Ascending aorta (tissue), 2 donors: ENCODE data around the gene THUMPD2. TPM values are rescaled to one million over a fixed set of nuclear protein-coding genes. Genes with fewer than 3 reads are reported as not detected.

ENCODE experiments used
- DNase-seq, 2 donors: peaks; one replicate each; pipeline ENCODE4 v3.0.0-alpha.2; 2019; ENCODE audit warnings: low spot score in 2 of 2
- H3K27ac ChIP-seq, 2 donors: fragments of 200-600 bp; sonication (generic); one replicate each; pipeline ENCODE4 v1.5.1; 2016 to 2017; ENCODE audit warnings: mild to moderate bottlenecking in 1 of 2
- H3K27me3 ChIP-seq: fragments of 200-600 bp; sonication (generic); one replicate; pipeline ENCODE4 v1.5.1; 2017
- H3K36me3 ChIP-seq, 2 donors: fragments of 200-600 bp; sonication (generic); one replicate each; pipeline ENCODE4 v1.5.1; 2016
- H3K4me1 ChIP-seq, 2 donors: fragments of 200-600 bp; sonication (generic); one replicate each; pipeline ENCODE4 v1.5.1; 2016 to 2017; ENCODE audit warnings: mild to moderate bottlenecking in 1 of 2
- H3K4me3 ChIP-seq, 2 donors: fragments of 200-600 bp; sonication (generic); one replicate each; pipeline ENCODE4 v1.5.1; 2016 to 2017; ENCODE audit warnings: mild to moderate bottlenecking in 1 of 2
- H3K9me3 ChIP-seq, 2 donors: fragments of 200-600 bp; sonication (generic); one replicate each; pipeline ENCODE4 v1.5.1; 2016
- intact Hi-C: fragments of 100-400 bp; cut with DNase I; formaldehyde crosslinking; loops from one replicate; pipeline ENCODE4 v1.15.1; 2023
- total RNA-seq: library from RNA; depleted of rRNA; stranded (reverse); fragments of >200 nt; gene quantifications from one replicate; pipeline ENCODE4 v1.1.0, GENCODE V29; 2016
- TF ChIP-seq, protein P1 (sequence below), 3 experiments: fragments of 200-600 bp in 2 of 3; fragments of 450-650 bp in 1 of 3; sonication (generic) in 2 of 3; IDR thresholded peaks; one replicate each; pipeline ENCODE4 v1.5.1; 2016 to 2019; ENCODE audit warnings: antibody characterized with exemption in 3 of 3, mild to moderate bottlenecking in 1 of 3, moderate library complexity in 1 of 3

THUMPD2 gene
- total RNA-seq, 1 donor from 2014 or later, result 13.0 TPM

DNA sequence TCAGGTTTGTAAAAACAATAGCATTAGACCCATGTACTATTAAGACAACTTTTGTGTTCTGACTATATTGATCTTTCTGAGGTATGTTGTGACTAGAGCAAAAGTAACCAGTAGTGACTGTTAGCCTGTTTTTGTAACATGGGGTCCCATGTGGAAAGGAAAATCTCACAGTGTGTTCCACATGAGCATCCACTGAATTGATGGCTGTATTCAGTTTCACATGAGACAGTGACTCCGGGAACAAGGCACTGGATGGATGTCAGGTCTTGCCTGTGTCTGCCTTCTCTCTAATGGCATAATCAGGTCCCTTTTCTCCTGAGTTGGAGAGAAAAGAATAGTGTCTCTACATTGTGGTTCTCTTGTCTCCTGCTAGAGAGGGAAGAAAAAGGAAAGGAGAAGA is 85.8 kb downstream of the THUMPD2 start:
- H3K4me3 ChIP-seq, result no peak overlapping the region
- no peak overlapping the region for H3K27ac ChIP-seq
- H3K9me3 ChIP-seq, result no peaks in the 10 kb centered on the region
- H3K27me3 ChIP-seq, result no peaks in the 10 kb centered on the region
- peaks cover 3 to 14% of the 10 kb centered on the region in 2 donors for H3K4me1 ChIP-seq
- intact Hi-C loops, result no loop called here
- DNase-seq, result no peak
- TF ChIP-seq, protein P1, sequence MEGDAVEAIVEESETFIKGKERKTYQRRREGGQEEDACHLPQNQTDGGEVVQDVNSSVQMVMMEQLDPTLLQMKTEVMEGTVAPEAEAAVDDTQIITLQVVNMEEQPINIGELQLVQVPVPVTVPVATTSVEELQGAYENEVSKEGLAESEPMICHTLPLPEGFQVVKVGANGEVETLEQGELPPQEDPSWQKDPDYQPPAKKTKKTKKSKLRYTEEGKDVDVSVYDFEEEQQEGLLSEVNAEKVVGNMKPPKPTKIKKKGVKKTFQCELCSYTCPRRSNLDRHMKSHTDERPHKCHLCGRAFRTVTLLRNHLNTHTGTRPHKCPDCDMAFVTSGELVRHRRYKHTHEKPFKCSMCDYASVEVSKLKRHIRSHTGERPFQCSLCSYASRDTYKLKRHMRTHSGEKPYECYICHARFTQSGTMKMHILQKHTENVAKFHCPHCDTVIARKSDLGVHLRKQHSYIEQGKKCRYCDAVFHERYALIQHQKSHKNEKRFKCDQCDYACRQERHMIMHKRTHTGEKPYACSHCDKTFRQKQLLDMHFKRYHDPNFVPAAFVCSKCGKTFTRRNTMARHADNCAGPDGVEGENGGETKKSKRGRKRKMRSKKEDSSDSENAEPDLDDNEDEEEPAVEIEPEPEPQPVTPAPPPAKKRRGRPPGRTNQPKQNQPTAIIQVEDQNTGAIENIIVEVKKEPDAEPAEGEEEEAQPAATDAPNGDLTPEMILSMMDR (IDR thresholded peaks at IDR 0.05), result no peak
- H3K36me3 ChIP-seq, result no peaks in the 10 kb centered on the region

DNA sequence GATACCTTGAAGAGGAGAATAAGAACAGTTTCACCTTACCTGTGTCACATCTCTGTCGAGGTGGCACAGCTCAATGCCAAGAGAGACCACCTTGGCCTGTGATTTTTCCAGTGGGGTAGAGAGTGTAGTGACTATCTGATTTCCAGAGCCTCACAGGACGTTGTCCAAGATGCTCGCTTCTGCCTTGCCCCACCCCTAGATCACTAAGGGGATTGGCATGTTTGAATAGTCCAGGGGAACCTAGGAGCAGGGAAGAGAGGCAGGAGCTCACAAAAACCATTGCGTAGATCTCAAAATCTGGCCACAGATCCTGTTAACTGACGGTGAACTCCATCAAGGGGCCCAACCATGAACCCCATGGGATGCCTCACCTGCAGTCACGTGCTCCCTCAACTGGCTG is 89.2 kb downstream of the THUMPD2 start:
- no peaks in the 10 kb centered on the region for H3K27me3 ChIP-seq
- H3K9me3 ChIP-seq, result no peaks in the 10 kb centered on the region
- no peak overlapping the region for H3K27ac ChIP-seq
- intact Hi-C loops, result no loop called here
- DNase-seq, result no peak
- H3K36me3 ChIP-seq, result no peaks in the 10 kb centered on the region
- H3K4me3 ChIP-seq, result no peak overlapping the region
- TF ChIP-seq, protein P1 (IDR thresholded peaks at IDR 0.05), result no peak
- no peaks in the 10 kb centered on the region for H3K4me1 ChIP-seq

DNA sequence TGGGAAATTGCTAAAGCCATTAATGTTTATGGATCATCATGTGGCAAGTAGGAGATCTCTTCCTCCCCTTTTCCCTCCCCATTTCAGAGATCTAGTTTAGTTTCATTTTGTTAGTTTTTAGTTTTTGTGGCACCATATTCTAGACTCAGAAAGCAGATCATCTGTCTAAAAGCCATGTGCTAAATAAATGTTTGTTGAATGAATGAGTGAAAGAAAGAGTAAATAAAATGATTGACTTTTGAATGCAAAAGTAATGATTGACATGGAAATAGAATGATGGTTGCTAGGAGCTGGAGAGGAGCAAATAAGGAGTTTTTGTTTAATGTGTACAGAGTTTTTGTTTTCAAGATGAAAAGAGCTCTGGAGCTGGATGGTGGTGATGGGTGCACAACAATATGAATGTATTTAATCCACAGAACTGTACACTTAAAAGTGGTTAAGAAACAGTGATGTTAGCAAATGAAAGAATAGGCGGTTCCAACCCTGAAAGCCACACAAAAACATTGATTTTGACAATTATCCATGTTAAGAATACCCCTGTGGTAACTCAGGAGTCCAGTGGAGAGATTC is 89.7 kb downstream of the THUMPD2 start:
- Histone ChIP-seq H3K4me3 (no peak overlapping the region), H3K36me3 (no peaks in the 10 kb centered on the region), H3K27me3 (no peaks in the 10 kb centered on the region), H3K4me1 (no peaks in the 10 kb centered on the region), H3K9me3 (no peaks in the 10 kb centered on the region), H3K27ac (no peak overlapping the region)
- intact Hi-C loops, result no loop called here
- TF ChIP-seq, protein P1 (IDR thresholded peaks at IDR 0.05), result no peak
- no peak for DNase-seq

DNA sequence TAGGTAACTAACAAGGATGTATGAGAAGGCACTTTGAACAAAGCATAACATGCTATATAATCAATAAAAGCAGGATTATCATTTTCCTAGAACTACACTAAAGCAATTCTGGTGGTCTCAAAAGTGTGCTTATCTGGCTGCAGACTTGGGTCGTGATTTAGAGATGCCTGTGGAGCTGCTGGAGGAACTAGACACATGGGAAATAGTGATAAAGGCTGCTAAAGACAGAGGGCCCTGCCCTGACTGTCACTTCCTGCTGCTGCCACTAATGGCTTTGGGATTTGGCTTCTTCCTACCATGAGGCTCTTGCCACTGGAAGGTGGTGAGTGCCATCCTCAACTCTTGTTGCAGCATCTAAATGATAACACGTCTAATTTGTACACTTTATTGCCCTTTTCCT is 90.9 kb downstream of the THUMPD2 start:
- TF ChIP-seq, protein P1 (IDR thresholded peaks at IDR 0.05), result no peak
- peaks cover 0 to 2% of the 10 kb centered on the region in 2 donors for H3K4me1 ChIP-seq
- intact Hi-C loops, result no loop called here
- H3K36me3 ChIP-seq, result no peaks in the 10 kb centered on the region
- H3K9me3 ChIP-seq, result no peaks in the 10 kb centered on the region
- no peak for DNase-seq
- no peak overlapping the region for H3K27ac ChIP-seq
- no peak overlapping the region for H3K4me3 ChIP-seq
- H3K27me3 ChIP-seq, result no peaks in the 10 kb centered on the region

DNA sequence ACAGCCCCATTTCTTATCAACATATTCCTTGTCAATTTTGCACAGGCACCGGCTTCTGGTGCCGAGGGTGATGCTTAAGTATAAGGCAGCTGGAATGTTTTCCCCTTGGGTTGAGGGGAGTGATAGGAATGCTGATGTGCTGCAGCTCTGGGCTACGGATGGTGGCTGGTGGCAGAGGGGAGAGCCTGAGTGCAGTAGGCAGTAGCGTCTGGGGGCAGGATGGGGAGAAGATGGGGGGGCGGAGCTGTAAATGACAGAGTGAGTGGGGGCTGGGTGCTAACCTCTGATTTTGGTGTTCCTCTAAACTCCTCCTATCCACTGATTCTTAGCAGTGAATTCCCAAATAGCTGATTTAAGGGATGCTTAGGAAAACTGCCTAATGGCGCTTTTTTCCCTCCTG is 92.6 kb downstream of the THUMPD2 start:
- Histone ChIP-seq H3K27me3 (no peaks in the 10 kb centered on the region), H3K9me3 (no peaks in the 10 kb centered on the region), H3K36me3 (no peaks in the 10 kb centered on the region), H3K27ac (no peak overlapping the region), H3K4me1 (peaks cover 0 to 2% of the 10 kb centered on the region in 2 donors), H3K4me3 (no peak overlapping the region)
- TF ChIP-seq, protein P1 (IDR thresholded peaks at IDR 0.05), result no peak
- intact Hi-C loops, result no loop called here
- DNase-seq, result no peak

Other genes with a start within 250 kb of the THUMPD2 start
- 29.5 TPM for gene TMEM178A, start 113.3 kb downstream of the THUMPD2 start, total RNA-seq